Stimulated activated CD4-positive, alpha-beta T cell treated with anti-CD3 and anti-CD28 coated beads, Interleukin-12 subunit alpha, Interleukin-12 subunit beta, amount 100 ng/mL, for 4 hours (primary cell): Measurements from ENCODE around the gene GRIN2C.
"Not testable (repeated sequence)": the region's sequence is repeated elsewhere in the genome, so short reads cannot be mapped to it uniquely, and the experiment has no call there.

Experiments
- DNase-seq: peaks from one replicate; pipeline ENCODE4 v3.0.0-alpha.2; 2020

GRIN2C gene

GRCh38 chr17:74859459-74860228, at the start of gene GRIN2C:
GRIN2C (minus strand) TSS chr17:74859885; CDS start chr17:74855092, 4,793 bp downstream.
- peak; percentile 31 for DNase-seq

- DNase-seq = not testable (repeated sequence)
These were observed 49.4 kb upstream of the GRIN2C start for GRCh38 chr17:74909097-74909496.

DNA sequence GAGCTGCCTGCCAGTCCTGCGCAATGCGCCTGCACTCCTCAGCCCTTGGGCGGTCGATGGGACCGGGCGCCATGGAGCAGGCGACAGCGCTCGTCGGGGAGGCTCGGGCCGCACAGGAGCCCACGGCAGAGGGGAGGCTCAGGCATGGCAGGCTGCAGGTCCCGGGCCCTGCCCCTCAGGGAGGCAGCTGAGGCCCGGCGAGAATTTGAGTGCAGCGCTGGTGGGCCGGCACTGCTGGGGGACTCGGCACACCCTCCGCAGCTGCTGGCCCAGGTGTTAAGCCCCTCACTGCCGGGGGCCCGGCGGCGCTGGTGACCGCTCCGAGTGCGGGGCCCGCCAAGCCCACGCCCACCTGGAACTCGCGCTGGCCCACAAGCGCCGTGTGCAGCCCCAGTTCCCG, 47.3 kb upstream of the GRIN2C start:
- no peak for DNase-seq

DNA sequence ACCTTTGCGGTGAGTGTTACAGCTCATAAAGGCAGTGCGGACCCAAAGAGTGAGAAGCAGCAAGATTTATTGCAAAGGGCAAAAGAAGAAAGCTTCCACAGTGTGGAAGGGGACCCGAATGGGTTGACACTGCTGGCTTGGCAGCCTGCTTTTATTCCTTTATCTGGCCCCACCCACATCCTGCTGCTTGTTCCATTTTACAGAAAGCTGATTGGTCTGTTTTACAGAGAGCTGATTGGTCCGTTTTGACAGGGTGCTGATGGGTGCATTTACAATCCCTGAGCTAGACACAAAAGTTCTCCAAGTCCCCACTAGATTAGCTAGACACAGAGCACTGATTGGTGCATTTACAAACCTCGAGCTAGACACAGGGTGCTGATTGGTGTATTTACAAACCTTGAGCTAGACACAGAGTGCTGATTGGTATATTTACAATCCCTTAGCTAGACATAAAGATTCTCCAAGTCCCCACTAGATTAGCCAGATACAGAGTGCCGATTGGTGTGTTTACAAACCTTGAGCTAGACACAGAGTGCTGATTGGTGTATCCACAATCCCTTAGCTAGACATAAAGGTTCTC, 46.6 kb upstream of the GRIN2C start:
- not testable (repeated sequence) for DNase-seq

GRCh38 chr17:74904687-74905409, 45.2 kb upstream of the GRIN2C start:
- DNase-seq = no peak

DNA sequence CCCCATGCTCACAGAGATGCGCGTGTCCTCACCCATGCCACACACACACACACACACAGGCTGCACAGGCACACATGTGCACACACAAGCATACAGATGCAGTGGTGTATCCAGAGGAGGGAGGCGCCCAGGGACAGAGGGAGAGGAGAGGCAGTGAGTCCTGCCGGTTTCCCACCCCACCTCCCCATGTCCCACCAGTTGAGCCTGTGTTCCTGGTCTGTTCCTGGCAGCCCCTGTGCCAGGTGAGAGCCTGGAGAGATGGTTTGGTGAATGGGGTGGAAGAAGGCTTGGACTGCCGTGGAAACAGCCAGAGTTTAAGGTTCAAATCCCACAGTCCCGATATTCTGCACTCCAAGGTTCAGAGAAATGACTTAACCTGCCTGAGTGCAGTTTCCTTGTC, 44.0 kb upstream of the GRIN2C start:
- DNase-seq = no peak

- no peak for DNase-seq
These were observed 43.3 kb upstream of the GRIN2C start for GRCh38 chr17:74903034-74903433.

DNA sequence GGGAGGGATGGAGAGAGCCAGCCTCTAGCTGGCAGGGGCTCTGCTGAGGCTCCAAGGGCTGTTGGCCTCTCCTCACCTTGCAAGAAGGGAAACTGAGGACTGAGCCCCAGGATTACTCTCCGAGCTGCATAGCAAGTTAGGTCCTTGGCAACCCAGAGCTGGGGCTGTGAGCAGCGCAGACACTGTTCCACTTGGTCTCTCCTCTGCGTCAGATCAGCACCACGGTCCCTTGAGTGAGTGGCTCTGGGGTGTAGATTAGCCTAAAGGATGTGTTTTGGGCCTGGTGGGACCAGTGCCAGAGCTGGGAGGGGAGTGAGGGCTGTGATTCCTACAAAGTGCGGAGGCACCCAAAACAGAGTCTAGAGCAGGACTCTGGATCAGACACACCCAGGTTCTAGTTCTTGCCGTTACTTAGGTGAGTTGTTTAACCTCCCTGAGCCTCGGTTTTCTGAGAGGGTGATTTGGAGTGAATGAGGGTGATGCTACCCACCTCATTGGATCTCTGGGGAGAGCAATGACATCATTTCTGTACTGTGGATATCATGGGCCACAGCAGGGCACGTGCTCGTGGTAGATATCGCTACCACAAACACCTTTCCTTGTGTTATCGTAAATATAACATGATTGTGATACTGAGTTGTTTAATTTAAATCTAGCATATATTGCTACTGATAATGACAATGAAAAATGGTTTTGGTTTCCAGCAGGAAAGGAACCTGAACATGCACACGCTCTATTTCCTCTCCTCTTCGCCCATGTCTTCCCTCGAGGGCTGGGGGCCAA, 41.9 kb upstream of the GRIN2C start:
- DNase-seq = no peak

DNA sequence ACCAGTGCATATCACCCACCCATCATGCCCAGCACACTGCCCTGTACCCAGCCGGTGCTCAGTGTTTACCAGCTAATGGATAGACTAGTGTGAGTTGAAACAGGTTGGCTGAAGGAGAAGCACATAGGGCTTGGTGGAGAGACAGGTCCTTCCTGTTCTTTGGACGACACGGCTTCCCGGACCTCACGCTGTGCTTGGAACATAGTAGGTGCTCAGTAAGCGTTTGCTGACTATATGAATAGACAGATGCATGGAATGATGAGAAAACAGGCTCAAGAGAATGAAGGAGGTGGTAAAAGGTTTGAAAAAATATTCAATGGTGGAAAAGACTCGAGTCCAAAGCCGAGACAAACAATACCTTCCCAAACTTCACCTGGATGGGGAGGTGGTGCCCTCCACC, 40.5 kb upstream of the GRIN2C start:
- no peak for DNase-seq

DNA sequence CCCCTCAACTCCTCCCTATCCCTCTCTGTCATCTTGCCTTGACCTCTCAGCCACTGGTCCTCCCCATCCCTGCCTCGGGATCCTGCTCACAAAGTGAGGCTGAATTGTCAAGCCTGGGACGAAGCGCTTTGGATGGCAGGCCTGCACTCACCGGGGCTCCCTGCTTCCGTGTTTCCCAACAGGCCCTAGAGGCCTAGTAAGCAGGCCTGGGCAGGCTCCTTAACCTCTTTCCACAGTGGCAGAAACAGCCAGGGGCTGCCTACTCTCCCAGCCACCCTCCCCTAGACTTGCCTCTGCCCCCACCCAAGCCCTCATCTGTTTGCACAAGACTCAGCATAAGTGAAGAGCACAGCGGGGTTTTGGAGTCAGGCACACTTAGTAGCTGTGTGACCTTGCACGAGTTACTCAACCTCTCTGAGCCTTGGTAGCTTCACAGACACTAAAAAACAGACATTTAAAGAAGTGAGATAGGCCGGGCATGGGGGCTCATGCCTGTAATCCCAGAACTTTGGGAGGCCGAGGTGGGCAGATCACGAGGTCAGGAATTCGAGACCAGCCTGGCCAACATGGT, 38.8 kb upstream of the GRIN2C start:
- no peak for DNase-seq

DNA sequence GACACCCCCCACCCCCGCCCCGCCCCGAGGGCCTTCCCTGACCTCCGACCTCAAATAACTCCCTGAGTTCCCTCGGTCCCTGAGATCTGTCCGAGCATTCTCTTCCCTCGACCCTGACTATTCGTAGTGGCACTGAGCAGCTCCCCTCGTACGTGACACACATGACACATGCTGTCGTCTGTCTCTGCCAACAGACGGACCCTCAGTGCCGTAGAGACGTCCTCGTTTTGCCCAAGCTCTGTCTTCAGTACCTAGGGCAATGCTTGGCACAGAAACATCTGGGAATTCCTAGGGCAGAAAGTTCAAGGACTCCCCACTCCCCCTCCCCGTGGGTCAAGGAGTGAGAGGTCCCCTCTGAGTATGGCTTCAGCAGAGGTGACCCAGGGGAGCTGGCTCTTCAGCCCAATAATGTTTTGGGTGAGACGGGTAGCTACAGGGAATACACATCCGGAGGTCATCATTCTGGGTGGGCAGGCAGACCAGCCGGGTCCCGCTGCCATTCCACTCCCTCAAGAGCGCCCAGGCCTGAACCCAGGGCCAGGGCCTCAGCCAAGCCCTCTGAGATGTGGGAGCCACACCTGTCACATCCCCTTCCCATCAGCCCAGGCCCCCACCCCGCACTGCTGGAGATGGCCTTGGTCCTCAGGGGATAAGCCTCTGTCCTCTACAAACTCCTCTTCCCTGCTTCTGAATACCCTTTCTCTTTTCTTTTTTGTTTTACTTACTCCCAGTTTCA, 34.4 kb upstream of the GRIN2C start:
- DNase-seq = no peak

DNA sequence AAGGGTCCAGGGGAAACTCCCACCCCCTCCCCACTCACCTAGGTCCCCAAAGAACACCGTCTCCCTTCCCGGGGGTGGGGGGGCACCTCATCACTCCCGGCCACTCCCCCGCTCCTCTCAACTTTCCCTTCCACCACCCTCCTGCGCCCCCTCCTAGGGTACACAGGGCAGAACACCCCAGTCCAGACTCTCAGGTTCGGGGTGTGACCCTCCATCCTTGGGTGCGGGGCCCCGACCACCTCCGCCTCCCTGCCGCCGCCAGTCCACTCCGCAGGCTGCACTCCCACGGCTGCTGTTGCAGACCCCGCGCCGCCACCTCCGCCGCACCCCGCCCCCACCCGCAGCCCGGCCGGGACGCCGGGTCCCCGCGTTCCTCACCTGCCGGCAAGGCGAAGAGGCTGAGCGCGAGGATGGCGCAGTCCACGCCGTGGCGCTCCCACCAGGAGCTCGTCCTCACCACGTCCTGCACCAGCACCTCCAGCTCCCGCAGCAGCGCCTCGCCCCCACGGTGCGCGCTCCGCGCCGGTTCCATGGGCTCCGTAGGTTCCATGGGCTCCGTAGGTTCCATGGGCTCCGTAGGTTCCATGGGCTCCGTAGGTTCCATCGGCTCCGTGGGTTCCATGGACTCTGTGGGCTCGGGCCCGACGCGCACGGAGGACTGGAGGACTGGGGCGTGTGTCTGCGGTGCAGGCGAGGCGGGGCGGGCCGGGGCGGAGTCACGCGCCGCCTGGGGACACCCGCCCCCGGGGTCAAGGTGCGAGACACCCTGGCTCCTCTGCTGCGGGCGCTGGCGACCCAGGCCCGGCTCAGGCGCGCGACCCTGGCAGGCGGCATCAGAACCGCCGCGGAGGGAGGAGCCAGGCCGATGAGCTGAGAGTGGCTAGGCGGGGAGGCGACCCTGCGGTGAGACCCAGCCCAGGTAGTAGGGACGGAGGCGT, 33.6 kb upstream of the GRIN2C start, which contains the start of gene FADS6:
FADS6 (minus strand) TSS at position 660 of the 938 bp plus-strand sequence; CDS start at position 622, 38 bp downstream.
- DNase-seq = no peak

DNA sequence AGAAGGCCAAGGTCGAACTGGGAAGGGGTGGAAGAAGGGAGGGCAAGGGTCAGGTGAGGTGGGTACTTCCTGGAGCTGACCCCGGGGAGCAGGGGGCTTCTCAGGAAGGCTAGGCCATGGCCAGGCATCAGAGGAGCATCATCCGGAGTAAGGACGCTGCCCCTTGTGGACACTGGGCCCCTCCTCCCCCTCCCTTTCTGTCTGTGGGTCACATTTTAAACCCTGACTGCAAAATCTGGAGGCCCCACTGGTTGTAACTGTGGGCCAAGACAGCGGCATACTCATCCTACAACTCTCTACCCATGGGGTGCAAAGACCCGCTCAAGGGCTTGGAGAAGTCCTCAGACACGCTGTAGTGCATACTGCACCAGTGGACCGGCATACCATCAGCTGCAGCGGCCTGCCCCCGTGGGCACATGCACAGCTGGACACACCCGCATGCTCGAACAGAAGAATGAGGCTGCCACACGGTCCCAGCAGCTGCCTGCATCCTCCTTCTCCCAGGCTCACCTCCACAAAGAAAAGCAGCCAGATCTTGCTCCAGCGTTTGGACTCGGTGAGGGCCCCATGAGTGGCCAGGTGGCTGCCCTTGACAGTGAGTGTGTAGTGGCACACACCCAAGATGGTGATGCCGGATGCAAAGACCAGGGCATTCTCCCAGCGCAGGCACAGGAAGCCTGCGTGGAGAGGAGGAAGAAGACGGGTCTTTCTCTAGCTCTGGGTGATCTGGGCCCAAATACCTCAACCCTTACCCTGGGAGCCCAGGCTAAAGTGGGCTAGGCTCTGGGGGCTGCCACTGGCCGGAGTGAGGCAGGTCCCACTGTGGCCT, 32.5 kb upstream of the GRIN2C start:
- no peak for DNase-seq

DNA sequence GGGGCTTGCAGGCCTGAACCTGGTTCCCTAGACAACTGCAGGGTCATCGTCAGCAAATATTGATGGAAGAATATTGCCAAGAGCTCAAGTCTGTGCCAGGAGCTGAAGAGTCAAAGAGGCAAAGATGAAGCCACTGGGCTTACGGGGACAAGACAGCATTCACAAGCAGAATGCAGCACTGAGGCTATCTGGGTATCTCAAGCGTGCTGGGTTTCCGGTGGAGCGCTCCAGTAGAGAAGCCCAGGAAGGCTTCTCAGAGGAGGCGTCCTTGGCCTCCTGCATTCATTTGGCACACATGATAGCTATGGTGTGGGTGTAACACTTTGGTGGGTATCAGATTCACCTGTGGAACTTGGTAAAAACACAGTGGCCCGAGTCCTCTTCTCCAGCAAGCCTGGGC, 30.9 kb upstream of the GRIN2C start:
- no peak for DNase-seq

- no peak for DNase-seq
These were observed 28.8 kb upstream of the GRIN2C start for GRCh38 chr17:74888469-74888868.

DNA sequence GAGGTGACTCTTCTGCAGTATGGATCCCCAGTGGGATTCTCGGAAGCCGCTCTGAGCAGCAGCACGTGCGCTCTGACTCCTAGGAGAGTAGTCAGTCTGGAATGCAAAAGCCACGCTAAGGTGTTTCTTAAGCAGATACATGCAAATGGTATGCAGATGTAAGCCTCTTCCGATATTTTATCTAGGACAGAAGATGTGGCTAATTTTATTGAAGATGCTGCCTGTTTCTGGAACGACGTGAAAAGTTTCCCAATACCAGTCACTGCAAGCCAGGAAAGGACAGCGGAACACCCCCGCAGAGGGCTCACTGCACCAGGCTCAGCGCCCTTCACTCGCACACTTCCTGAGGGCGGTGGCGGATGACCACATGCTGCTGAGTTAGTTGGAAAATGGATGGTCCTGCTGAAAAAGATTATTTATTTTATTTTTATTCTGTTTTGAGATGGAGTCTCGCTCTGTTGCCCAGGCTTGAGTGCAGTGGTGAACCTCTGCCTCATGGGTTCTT, 23.6 kb upstream of the GRIN2C start:
- no peak for DNase-seq

DNA sequence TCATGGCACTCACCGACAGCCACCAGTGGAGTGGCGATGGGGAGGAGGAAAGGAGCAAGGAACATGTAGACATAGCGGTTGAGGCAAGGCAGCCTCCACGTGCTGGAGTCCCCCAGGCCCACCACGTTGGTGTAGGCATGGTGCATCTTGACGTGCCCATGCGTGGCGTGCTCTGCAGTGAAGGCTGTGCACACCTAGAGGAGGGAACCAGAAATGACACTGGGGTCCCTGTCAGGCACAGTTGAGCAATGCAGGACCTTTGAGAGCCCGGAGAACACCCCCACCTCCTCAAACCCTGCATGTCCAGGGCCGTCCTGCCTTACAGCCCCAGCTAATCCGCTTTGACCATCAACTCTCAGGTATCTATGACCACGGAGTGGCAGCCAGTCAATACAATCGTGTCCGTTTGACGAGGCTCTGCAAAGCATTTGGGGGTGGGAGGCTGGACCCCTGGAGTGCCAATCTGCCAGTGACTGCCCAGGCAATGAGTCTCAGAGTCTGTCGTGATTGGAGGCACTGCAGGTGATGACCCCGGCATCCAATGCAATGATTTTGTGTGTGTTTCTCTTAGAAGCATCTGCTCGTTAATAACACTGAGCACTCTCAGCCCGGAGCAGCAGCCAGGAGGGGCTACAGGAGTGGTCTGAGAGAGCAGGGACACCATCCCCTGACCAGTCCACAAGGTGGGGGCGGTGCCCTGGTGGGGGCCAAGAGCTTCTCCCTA, 23.0 kb upstream of the GRIN2C start:
- DNase-seq = no peak

GRCh38 chr17:74881073-74881472, 21.4 kb upstream of the GRIN2C start:
- no peak for DNase-seq

- DNase-seq = no peak
These were observed 19.6 kb upstream of the GRIN2C start for GRCh38 chr17:74879308-74879707.
